NCI-H146 (cell line): Measurements from ENCODE around the gene TRIM38.
"Not testable (repeated sequence)": the region's sequence is repeated elsewhere in the genome, so short reads cannot be mapped to it uniquely, and the experiment has no call there.

Source experiments
- DNase-seq: peaks from one replicate; lab custom pipeline; 2025; lab: John Stamatoyannopoulos, UW

TRIM38 gene

GRCh38 chr6:25962149-25963127 lies at the start of gene TRIM38:
Gene TRIM38, plus strand, starts transcription at chr6:25962802. Its CDS starts 3,721 bp downstream, at chr6:25966523.
- no peak for DNase-seq

- DNase-seq, result no peak
These were observed 48.9 kb upstream of the TRIM38 start for GRCh38 chr6:25913741-25914140.

- DNase-seq, result no peak
These were observed 46.3 kb upstream of the TRIM38 start for GRCh38 chr6:25916330-25916729.

GRCh38 chr6:25916789-25917490 lies 45.7 kb upstream of the TRIM38 start:
- DNase-seq, result no peak

- no peak for DNase-seq
These were observed 44.4 kb upstream of the TRIM38 start for GRCh38 chr6:25918083-25918683.

GRCh38 chr6:25919657-25920056 lies 42.9 kb upstream of the TRIM38 start:
- no peak for DNase-seq

- DNase-seq, result no peak
These were observed 40.9 kb upstream of the TRIM38 start for GRCh38 chr6:25921525-25922203.

GRCh38 chr6:25922301-25922700 lies 40.3 kb upstream of the TRIM38 start:
- DNase-seq, result no peak

- DNase-seq, result no peak
These were observed 36.7 kb upstream of the TRIM38 start for GRCh38 chr6:25925876-25926275.

- no peak for DNase-seq
These were observed 35.4 kb upstream of the TRIM38 start for GRCh38 chr6:25927178-25927577.

- DNase-seq, result no peak
These were observed 34.8 kb upstream of the TRIM38 start for GRCh38 chr6:25927756-25928216.

GRCh38 chr6:25928562-25929324 lies 33.9 kb upstream of the TRIM38 start:
- DNase-seq, result no peak

- DNase-seq, result not testable (repeated sequence)
These were observed 32.8 kb upstream of the TRIM38 start for GRCh38 chr6:25929785-25930184.

GRCh38 chr6:25930532-25931410 lies 31.8 kb upstream of the TRIM38 start, which contains the start of gene SLC17A2:
Gene SLC17A2, minus strand, starts transcription at chr6:25930691. Its CDS starts 4,895 bp downstream, at chr6:25925796.
- no peak for DNase-seq

- no peak for DNase-seq
These were observed 31.2 kb upstream of the TRIM38 start for GRCh38 chr6:25931411-25931709.

- no peak for DNase-seq
These were observed 28.4 kb upstream of the TRIM38 start for GRCh38 chr6:25934156-25934555.

GRCh38 chr6:25934735-25935313 lies 27.8 kb upstream of the TRIM38 start:
- no peak for DNase-seq

- DNase-seq, result no peak
These were observed 26.6 kb upstream of the TRIM38 start for GRCh38 chr6:25935953-25936352.

GRCh38 chr6:25939593-25939992 lies 23.0 kb upstream of the TRIM38 start:
- no peak for DNase-seq
